Chondrocyte (in vitro differentiated cells): ENCODE data around the gene OR4A16. TPM values are rescaled to one million over a fixed set of nuclear protein-coding genes. Genes with fewer than 3 reads are reported as not detected.

Experiments used
- DNase-seq: peaks from one replicate; pipeline ENCODE4 v3.0.0; 2021; ENCODE audit warnings: mixed read lengths, low spot score
- H3K27ac Mint-ChIP-seq: one replicate; pipeline ENCODE4 v1.8.0; 2021; ENCODE audit warnings: mild to moderate bottlenecking, moderate library complexity, mixed read lengths; ENCODE audit not compliant: unreplicated experiment
- H3K27me3 Mint-ChIP-seq: 2 replicates; pipeline ENCODE4 v1.8.0; 2021; ENCODE audit warnings: low read depth, mixed read lengths
- H3K36me3 Mint-ChIP-seq: 2 replicates; pipeline ENCODE4 v1.8.0; 2021; ENCODE audit warnings: low read depth, mixed read lengths
- H3K4me1 Mint-ChIP-seq: 2 replicates; pipeline ENCODE4 v1.8.0; 2021; ENCODE audit warnings: low read depth, mild to moderate bottlenecking, mixed read lengths
- H3K4me3 Mint-ChIP-seq: one replicate; pipeline ENCODE4 v1.8.0; 2021; ENCODE audit warnings: mild to moderate bottlenecking, moderate library complexity, mixed read lengths; ENCODE audit not compliant: unreplicated experiment
- H3K9me3 Mint-ChIP-seq: 2 replicates; pipeline ENCODE4 v1.8.0; 2021; ENCODE audit warnings: low read depth, mixed read lengths
- CTCF ChIP-seq: fragments of 200-600 bp; sonication (generic); IDR thresholded peaks from 2 replicates; pipeline ENCODE4 v1.5.0; 2021; ENCODE audit warnings: antibody characterized with exemption, mild to moderate bottlenecking, moderate library complexity
- total RNA-seq: library from RNA; stranded (reverse); gene quantifications from 3 replicates; pipeline ENCODE4 v1.2.1, GENCODE V29; 2021

OR4A16 gene
- total RNA-seq, 1 donor from 2014 or later: not detected

GRCh38 chr11:55367674-55368073 is 24.7 kb downstream of the OR4A16 start, which contains the start of gene OR4A15:
OR4A15 (plus strand) TSS chr11:55367974; CDS start chr11:55367974, 0 bp downstream.
- no peaks in the 10 kb centered on the region for H3K27me3 Mint-ChIP-seq
- TF ChIP-seq CTCF: no peak
- DNase-seq: no peak
- no peaks in the 10 kb centered on the region for H3K4me1 Mint-ChIP-seq
- H3K9me3 Mint-ChIP-seq: peaks cover 47% of the 10 kb centered on the region
- H3K4me3 Mint-ChIP-seq: no peak within 1 kb of the TSS
- no peak within 1 kb of the TSS for H3K27ac Mint-ChIP-seq
- H3K36me3 Mint-ChIP-seq: no peaks in the 10 kb centered on the region

Other genes with a start within 250 kb of the OR4A16 start
- not detected in 3 replicates for gene TRIM48, start 81.0 kb upstream of the OR4A16 start, total RNA-seq
- gene OR4A15, start 24.8 kb downstream of the OR4A16 start, total RNA-seq: not detected in 3 replicates
- gene OR4C15, start 211.3 kb downstream of the OR4A16 start, total RNA-seq: not detected in 3 replicates
- not detected in 3 replicates for gene OR4C16, start 228.9 kb downstream of the OR4A16 start, total RNA-seq